HepG2 (cell line): ENCODE measurements around the gene CSMD2. TPM values are rescaled to one million over a fixed set of nuclear protein-coding genes. Genes with fewer than 3 reads are reported as not detected.

Experiments
- ATAC-seq: fragments of 200-7000 bp; cut with Tn5 transposase; 3 replicates; pipeline ENCODE4 v1.9.1; 2020; ENCODE audit warnings: mild to moderate bottlenecking, moderate library complexity
- BruUV-seq: library from RNA; stranded (reverse); fragments of 400-500 nt; replicated peaks from 2 replicates; lab custom pipeline; 2021; lab: Mats Ljungman, UMichigan
- CTCF ChIA-PET: fragments of 300-600 bp; formaldehyde crosslinking; extraction: SDS; loops from one replicate; lab custom pipeline; 2021; ENCODE audit warnings: low total read pairs, inconsistent platforms, low intra/inter-chr PET ratio; lab: Yijun Ruan, JAX
- POLR2A ChIA-PET: fragments of 350-600 bp; sonication (Branson Sonifier 250); formaldehyde crosslinking; loops from one replicate; lab custom pipeline; 2020; ENCODE audit warnings: antibody characterized with exemption, inconsistent platforms; lab: Yijun Ruan, JAX
- DNase-seq: peaks from one replicate; pipeline ENCODE4 v3.0.0-alpha.2; 2015; ENCODE audit warnings: low spot score
- FAIRE-seq: peaks from 3 replicates; lab custom pipeline; 2011; peaks lifted over from hg19 to GRCh38; lab: Jason Lieb, UNC
- H2AFZ ChIP-seq: one replicate; pipeline ENCODE4 v1.6.1; 2011; ENCODE audit warnings: low read length, inconsistent platforms
- H3K27ac ChIP-seq: fragments of 300-600 bp; 3 replicates; pipeline ENCODE4 v1.8.0; 2011; ENCODE audit warnings: mixed run types, mild to moderate bottlenecking, mixed read lengths, low read length, inconsistent platforms; ENCODE audit not compliant: insufficient read depth; ENCODE audit errors: extremely low read length
- H3K27me3 ChIP-seq, 2 experiments: fragments of 200-600 bp in 1 of 2; 2 replicates in 1 of 2; 3 replicates in 1 of 2; pipeline versions ENCODE4 v1.6.0 to v1.8.0; 2011; ENCODE audit warnings: low read length in 2 of 2, mild to moderate bottlenecking in 2 of 2, moderate library complexity in 2 of 2, inconsistent platforms in 1 of 2; ENCODE audit not compliant: insufficient read depth in 2 of 2, control insufficient read depth in 1 of 2
- H3K36me3 ChIP-seq, 2 experiments: fragments of 200-600 bp in 1 of 2; replicated peaks in 1 of 2; 2 replicates in 1 of 2; 3 replicates in 1 of 2; pipeline versions ENCODE4 v1.5.1 to v1.8.0; 2011; ENCODE audit warnings: low read length in 2 of 2, inconsistent platforms in 1 of 2; ENCODE audit not compliant: insufficient read depth in 2 of 2, control insufficient read depth in 1 of 2
- H3K4me1 ChIP-seq: 2 replicates; pipeline ENCODE4 v1.5.1; 2012; ENCODE audit warnings: low read length, inconsistent platforms; ENCODE audit not compliant: insufficient read depth
- H3K4me2 ChIP-seq: 2 replicates; pipeline ENCODE4 v1.6.0; 2011; ENCODE audit warnings: low read depth, low read length, inconsistent platforms
- H3K4me3 ChIP-seq, 3 experiments: fragments of 200-600 bp in 1 of 3; sonication (generic), shearing (Covaris generic) in 1 of 3; replicated peaks in 1 of 3; 2 replicates each; pipeline ENCODE4 v1.5.1; 2011 to 2016; ENCODE audit warnings: low read length in 3 of 3, inconsistent platforms in 2 of 3, low read depth in 2 of 3, mild to moderate bottlenecking in 2 of 3, control low read depth in 1 of 3, mixed read lengths in 1 of 3; ENCODE audit not compliant: insufficient read depth in 1 of 3
- H3K79me2 ChIP-seq: one replicate; pipeline ENCODE4 v1.6.1; 2011; ENCODE audit warnings: low read length, inconsistent platforms; ENCODE audit not compliant: insufficient read depth
- H3K9ac ChIP-seq: 2 replicates; pipeline ENCODE4 v1.6.0; 2011; ENCODE audit warnings: mild to moderate bottlenecking, low read depth, low read length, inconsistent platforms; ENCODE audit not compliant: insufficient read depth
- H3K9me3 ChIP-seq: 2 replicates; pipeline ENCODE4 v1.5.1; 2012; ENCODE audit warnings: mild to moderate bottlenecking, low read length
- H4K20me1 ChIP-seq: 2 replicates; pipeline ENCODE4 v1.6.0; 2011; ENCODE audit warnings: inconsistent platforms, mild to moderate bottlenecking, low read length, moderate library complexity; ENCODE audit not compliant: insufficient read depth
- GATAD1 ChIP-seq: IDR thresholded peaks from 2 replicates; pipeline ENCODE4 v1.6.1; 2016; ENCODE audit warnings: missing genetic modification reagents, missing compliant biosample characterization
- KDM5B ChIP-seq: sonication (generic); formaldehyde crosslinking; IDR thresholded peaks from 2 replicates; pipeline ENCODE4 v1.4.0; 2020; ENCODE audit warnings: missing genetic modification reagents, mild to moderate bottlenecking, borderline replicate concordance
- RARG ChIP-seq: sonication (generic); formaldehyde crosslinking; IDR thresholded peaks from 2 replicates; pipeline ENCODE4 v1.4.0; 2020; ENCODE audit warnings: low read depth, mild to moderate bottlenecking, missing genetic modification reagents
- SIN3B ChIP-seq: fragments of 150-350 bp; IDR thresholded peaks from 2 replicates; pipeline ENCODE4 v1.6.1; 2014; ENCODE audit warnings: low read length
- SMC3 ChIP-seq: IDR thresholded peaks from 2 replicates; pipeline ENCODE4 v1.6.1; 2011; ENCODE audit warnings: low read length, improper control_type of control experiment
- SP2 ChIP-seq: sonication (generic); formaldehyde crosslinking; IDR thresholded peaks from 2 replicates; pipeline ENCODE4 v1.5.1; 2020; ENCODE audit warnings: mild to moderate bottlenecking, missing genetic modification reagents
- ZEB1 ChIP-seq: IDR thresholded peaks from 2 replicates; pipeline ENCODE4 v1.6.1; 2012; ENCODE audit warnings: mild to moderate bottlenecking, low read depth, inconsistent platforms; ENCODE audit not compliant: insufficient replicate concordance
- ZKSCAN1 ChIP-seq: fragments of 150-350 bp; IDR thresholded peaks from 2 replicates; pipeline ENCODE4 v1.6.1; 2014; ENCODE audit warnings: low read length
- ZNF143 ChIP-seq: sonication (generic); formaldehyde crosslinking; IDR thresholded peaks from 2 replicates; pipeline ENCODE4 v1.4.0; 2020; ENCODE audit warnings: missing genetic modification reagents
- WGBS: methylation state at CpG from one replicate; pipeline ENCODE4 v1.1.6; 2017; ENCODE audit warnings: low lambda C conversion rate; 5-methylcytosine and 5-hydroxymethylcytosine counted together
- in situ Hi-C: cut with HindIII; loops from 2 replicates; pipeline ENCODE4 v1.10.0; 2017; ENCODE audit warnings: low pct_unique_long_range_greater_than_20kb; ENCODE audit not compliant: extremely low pct_ligation_motif_present
- intact Hi-C: fragments of 100-400 bp; cut with micrococcal nuclease; formaldehyde crosslinking; loops from one replicate; pipeline ENCODE4 v1.10.0; 2022; ENCODE audit not compliant: unreplicated experiment
- polyA plus RNA-seq, 8 experiments: library from polyadenylated mRNA; depleted of rRNA in 3 of 8; stranded (reverse) in 7 of 8; unstranded in 1 of 8; fragments of >200 nt; fragmentation: Illumina TruSeq in 4 of 8; extraction: Trizol in 4 of 8; gene quantifications; 2 replicates each; pipeline versions ENCODE4 v1.2.1 to v1.2.3, GENCODE V29; 2011 to 2016; ENCODE audit warnings: low read depth in 4 of 8, missing spikeins in 1 of 8, mixed read lengths in 1 of 8; ENCODE audit not compliant: insufficient read depth in 1 of 8
- total RNA-seq, 5 experiments: library from RNA; depleted of rRNA; stranded (reverse); fragments of >200 nt; fragmentation: Illumina TruSeq; extraction: Trizol; gene quantifications; 2 replicates each; pipeline ENCODE4 v1.2.3, GENCODE V29; 2016; ENCODE audit warnings: low read depth in 1 of 5
- TF ChIP-seq, protein P1 (sequence below): sonication (generic); formaldehyde crosslinking; IDR thresholded peaks from 2 replicates; pipeline ENCODE4 v1.8.1; 2023; ENCODE audit warnings: missing genetic modification reagents, inconsistent platforms, borderline replicate concordance
- TF ChIP-seq, protein P2 (sequence below): sonication (generic); formaldehyde crosslinking; IDR thresholded peaks from 2 replicates; pipeline ENCODE4 v1.4.0; 2020; ENCODE audit warnings: missing genetic modification reagents

The CSMD2 gene
- total and polyA plus RNA-seq, 2 of the 13 experiments (the other 11 are each of a cell fraction or from before 2014, with no cell fraction given) = not detected

DNA sequence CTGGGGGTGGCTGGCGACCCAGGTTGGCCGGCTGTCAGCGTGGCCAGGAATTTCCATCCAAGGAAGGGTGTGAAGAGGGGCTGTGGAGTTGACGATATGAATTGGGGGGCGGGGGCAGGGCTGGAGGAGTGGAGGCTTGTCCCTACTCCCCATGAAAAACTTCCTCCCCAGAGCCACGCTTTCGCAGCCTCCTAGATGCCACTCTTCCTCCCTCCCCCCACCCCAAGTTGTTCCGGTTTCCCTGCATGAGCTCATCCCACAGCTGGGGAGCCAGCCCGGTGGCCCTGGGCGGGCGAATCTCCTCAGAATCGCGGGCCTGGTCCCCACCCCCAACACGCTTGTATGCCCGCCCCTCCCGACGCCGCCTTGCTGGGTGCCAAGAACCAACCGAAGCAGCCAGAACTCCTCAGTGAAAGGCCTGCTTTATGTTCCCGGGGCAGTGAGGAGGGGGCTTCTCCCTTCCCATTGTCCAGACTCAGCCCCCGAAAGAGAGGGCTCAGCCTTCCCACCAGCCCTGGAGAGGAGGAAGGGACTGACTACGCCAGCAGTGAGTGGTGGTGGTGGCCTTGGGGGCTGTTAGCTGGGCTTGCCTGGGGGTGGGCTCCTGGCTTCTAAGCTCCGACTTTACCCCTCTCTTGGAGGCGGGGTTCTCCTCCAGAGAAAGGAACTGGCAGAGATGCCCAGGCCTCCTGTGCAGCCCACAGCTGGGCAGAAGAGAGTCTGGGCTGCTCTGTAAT is 1.8 kb upstream of the CSMD2 start:
- in situ Hi-C loops = loop anchor here (25.0 kb wide), 1 partner anchor 529 kb away; no protein-coding TSS in a partner anchor
- Histone ChIP-seq H3K4me2 (no peak overlapping the region), H3K27me3 (peaks cover 3 to 34% of the 10 kb centered on the region in 2 experiments; a peak in 3 of 5 replicates), H2AFZ (no peak overlapping the region), H3K9me3 (no peaks in the 10 kb centered on the region), H4K20me1 (no peaks in the 10 kb centered on the region; the same call in 1 of the 2 replicates), H3K27ac (no peak overlapping the region), H3K36me3 (no peaks in the 10 kb centered on the region), H3K4me3 (no peak overlapping the region), H3K9ac (no peak overlapping the region), H3K79me2 (no peaks in the 10 kb centered on the region), H3K4me1 (no peaks in the 10 kb centered on the region)
- 54% methylated on average over 3 of the region's 24 CpGs for WGBS
- DNase-seq (no peak), FAIRE-seq (no peak), ATAC-seq (no peak)
- intact Hi-C loops = no loop called here
- ChIA-PET CTCF (no interaction called here), POLR2A (no interaction called here)
- TF ChIP-seq ZEB1 = no peak
- TF ChIP-seq KDM5B (CRISPR knock-in tag) = no peak
- TF ChIP-seq RARG = no peak
- TF ChIP-seq ZNF143 = no peak
- no peak for TF ChIP-seq SIN3B
- TF ChIP-seq, protein P1, sequence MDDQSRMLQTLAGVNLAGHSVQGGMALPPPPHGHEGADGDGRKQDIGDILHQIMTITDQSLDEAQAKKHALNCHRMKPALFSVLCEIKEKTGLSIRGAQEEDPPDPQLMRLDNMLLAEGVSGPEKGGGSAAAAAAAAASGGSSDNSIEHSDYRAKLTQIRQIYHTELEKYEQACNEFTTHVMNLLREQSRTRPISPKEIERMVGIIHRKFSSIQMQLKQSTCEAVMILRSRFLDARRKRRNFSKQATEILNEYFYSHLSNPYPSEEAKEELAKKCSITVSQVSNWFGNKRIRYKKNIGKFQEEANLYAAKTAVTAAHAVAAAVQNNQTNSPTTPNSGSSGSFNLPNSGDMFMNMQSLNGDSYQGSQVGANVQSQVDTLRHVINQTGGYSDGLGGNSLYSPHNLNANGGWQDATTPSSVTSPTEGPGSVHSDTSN = no peak
- no peak for TF ChIP-seq SMC3
- TF ChIP-seq, protein P2, sequence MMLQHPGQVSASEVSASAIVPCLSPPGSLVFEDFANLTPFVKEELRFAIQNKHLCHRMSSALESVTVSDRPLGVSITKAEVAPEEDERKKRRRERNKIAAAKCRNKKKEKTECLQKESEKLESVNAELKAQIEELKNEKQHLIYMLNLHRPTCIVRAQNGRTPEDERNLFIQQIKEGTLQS (CRISPR knock-in tag) = no peak
- TF ChIP-seq SP2 (CRISPR knock-in tag) = no peak
- no peak for TF ChIP-seq GATAD1 (CRISPR knock-in tag)
- no peak for TF ChIP-seq ZKSCAN1
- no TSS peak for BruUV-seq
